ENCODE measurements around the gene AICDA. TPM values are rescaled to one million over a fixed set of nuclear protein-coding genes. Genes with fewer than 3 reads are reported as not detected.
A peak's percentile ranks its signal among the peaks of the same experiment; 100 is the strongest.
"Not testable (repeated sequence)": the region's sequence is repeated elsewhere in the genome, so short reads cannot be mapped to it uniquely, and the experiment has no call there.

AICDA gene
- total RNA-seq, 1 donor from 2014 or later = 0.20 TPM

GRCh38 chr12:8609061-8609570 is 3.5 kb downstream of the AICDA start:
- DNase-seq = peak; percentile 16

DNA sequence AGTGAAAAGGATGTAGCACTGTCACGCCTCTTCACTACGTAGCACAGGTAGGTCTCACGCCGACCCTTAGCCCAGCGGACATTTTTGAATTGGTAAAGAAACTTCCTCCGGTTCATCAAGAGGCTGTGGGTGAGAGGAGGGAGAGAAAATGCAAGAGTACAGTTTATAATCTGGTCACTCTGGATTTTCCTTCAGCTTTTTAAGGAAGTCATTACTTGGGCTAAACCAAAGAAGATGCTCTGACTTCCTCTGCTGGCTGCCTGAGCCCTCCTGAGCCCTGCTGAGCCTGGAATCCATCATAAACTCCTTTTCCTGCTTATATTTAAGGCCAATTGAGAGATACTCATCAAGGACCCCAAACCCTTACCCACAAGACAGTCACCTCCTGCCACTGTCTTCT is 5.8 kb downstream of the AICDA start:
- no peak for DNase-seq

DNA sequence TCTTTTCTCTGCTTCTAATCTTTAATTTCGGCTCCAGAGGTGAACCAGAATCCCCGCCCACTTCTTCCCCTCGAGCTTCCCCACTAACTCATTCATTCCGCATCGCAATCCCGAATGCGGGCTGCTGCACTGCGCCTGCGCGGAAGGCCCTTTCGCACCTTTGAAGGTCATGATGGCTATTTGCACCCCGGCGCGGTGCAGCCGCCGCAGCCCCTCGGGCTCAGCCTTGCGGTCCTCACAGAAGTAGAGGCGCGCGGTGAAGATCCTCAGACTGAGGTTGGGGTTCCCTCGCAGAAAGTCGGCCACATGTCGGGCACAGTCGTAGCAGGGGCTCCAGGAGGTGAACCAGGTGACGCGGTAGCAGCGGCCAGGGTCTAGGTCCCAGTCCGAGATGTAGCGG is 7.6 kb downstream of the AICDA start:
- DNase-seq = no peak

- DNase-seq = no peak
Measured at GRCh38 chr12:8603856-8604255, 8.8 kb downstream of the AICDA start.

DNA sequence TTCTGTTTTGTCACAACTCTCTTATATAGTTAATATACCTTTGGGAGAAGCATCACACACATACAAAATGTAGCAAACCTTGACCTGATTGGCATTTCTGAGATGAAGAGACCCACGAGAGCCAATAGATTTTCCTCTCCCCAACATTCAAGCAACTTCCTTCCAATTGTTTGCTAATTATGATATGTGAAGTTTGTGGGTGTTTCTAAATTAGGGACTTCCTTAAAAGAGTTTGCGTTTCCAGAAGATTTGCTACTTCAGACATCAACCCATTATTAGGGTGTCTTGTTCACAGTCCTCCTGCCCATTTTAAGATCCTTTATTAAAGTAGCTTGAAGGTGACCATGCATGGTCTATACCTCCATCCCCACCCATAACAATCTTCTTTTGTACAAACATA is 9.4 kb downstream of the AICDA start:
- no peak for DNase-seq

DNA sequence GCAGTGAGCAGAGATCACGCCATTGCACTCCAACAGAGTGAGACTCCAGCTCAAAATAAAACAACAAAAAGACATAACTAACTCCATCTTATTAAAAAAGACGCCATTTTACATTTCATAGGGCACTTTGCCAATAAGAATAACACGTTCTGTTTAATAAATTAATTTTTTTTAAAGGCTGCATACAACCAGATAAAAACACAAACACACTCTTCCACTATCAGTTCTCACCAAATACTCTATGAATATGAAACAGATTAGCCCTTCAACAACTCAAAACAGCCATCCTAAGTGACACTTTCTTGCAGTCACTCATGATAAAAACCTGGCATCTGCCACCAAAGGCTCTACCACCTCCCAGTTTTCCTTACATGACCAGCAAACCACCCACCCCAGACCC is 16.1 kb downstream of the AICDA start:
- DNase-seq = no peak

- DNase-seq = no peak
Measured at GRCh38 chr12:8594072-8594471, 18.6 kb downstream of the AICDA start.

DNA sequence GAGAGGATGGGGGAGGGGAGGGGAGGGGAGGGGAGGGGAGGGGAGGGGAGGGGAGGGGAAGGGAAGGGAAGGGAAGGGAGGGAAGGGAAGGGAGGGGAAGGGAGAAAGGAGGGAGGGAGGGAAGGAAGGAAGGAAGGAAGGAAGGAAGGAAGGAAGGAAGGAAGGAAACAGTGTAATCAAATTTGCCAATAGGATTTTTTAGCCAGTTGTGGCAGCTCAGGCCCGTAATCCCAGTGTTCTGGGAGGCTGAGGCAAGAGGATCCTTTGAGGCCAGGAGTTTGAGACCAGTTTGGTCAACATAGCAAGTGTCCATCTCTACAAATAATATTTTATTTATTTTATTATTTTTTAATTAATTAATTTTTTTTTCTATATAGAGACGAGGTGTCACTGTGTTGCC is 19.4 kb downstream of the AICDA start:
- DNase-seq = no peak

DNA sequence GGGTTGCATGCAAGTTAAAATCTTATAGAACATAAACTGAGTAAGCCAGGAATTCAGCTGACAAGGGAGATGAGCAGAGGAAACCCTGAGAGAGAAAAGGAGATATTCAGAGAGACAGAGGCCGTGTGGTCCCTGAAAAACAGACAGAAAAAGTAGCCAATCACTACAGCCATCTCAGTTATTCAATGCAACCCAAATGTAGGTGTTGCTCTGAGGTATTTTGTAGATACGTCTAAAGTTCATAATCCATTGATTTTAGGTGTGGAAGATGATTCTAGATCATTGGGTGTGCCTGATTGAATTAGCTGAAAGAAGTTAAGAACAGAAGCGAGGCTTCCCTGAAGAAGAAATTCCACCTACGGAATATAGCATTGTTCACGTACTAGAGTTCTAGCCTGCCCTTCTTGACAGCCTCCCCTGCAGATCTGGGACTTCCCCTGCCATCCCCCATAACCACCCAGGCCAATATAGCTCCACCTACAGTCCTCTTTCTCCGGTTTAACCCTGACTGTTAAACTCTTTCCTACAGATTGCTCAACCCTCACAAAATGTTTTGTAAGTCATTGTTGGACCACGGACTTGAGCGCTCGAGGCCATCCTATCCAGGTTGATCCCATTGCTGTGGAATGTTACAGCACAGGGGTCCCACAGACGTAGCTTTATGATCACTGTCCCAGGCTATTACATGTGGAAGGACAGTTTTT is 21.7 kb downstream of the AICDA start:
- no peak for DNase-seq

- no peak for DNase-seq
Measured at GRCh38 chr12:8589679-8590078, 23.0 kb downstream of the AICDA start.

DNA sequence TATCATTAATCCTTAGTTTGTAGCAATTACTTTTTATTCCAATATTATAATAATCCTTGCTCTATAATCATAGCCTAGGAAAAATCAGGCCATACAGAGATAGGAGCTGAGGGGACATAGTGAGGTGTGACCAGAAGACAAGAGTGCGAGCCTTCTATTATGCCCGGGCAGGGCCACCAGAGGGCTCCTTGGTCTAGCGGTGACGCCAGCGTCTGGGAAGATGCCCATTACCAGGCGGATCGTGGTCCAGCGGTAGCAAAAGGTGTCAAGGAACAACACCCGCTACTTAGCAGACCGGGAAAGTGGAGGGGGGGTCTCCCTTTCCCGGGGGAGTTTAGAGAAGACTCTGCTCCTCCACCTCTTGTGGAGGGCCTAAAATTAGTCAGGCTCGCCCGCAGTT is 28.2 kb downstream of the AICDA start:
- not testable (repeated sequence) for DNase-seq

DNA sequence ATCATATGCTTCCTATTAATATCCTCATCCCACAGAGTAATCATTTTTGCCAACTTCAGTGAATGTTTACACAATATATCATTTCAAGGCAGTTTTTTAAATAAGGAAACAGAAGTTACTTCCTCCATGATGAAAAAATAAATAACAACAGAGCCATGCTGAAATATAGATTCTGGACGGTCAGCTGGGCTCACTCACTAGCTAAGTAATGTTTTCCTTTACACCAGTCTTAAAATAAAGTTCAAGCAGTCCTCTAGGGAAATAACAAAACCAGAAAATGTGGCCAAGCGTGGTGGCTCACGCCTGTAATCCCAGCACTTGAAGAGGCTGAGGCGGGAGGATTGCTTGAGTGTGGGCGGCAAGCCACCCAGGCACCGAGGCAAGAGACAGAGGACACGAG is 28.7 kb downstream of the AICDA start:
- peak; percentile 47 for DNase-seq

DNA sequence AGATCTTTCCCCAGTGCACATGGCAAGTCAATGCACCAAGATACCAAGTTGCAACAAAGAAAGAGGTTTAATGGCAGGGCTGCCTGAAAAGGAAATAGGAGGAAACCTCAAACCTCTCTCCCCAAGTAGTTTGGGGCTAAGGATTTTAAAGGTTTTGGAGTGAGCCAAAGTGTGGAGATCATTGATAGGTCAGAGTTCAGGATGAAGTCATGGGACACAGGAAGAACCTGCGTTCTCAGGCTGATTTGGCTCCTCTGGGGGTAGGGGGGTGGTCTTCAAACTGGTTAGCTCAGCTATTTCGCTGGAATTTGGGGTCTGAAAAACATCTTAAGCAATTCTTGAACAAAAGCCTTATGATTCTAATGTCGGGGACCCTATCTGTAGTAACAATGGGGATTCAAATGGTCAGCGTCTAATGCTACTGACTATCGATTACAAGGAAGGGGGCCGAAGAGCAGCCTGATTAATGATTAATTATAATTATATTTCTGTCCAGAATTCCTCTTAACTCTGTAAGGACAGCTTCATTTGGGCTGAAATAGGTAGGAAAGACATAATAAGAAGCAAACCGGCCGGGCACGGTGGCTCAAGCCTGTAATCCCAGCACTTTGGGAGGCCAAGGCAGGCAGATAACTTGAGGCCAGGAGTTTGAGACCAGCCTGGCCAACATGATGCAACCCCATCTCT is 31.4 kb downstream of the AICDA start:
- no peak for DNase-seq

- DNase-seq = no peak
Measured at GRCh38 chr12:8577879-8578278, 34.8 kb downstream of the AICDA start.

GRCh38 chr12:8572507-8572906 is 40.2 kb downstream of the AICDA start:
- DNase-seq = no peak

GRCh38 chr12:8566525-8566924 is 46.1 kb downstream of the AICDA start:
- no peak for DNase-seq

- DNase-seq = not testable (repeated sequence)
Measured at GRCh38 chr12:8566052-8566451, 46.6 kb downstream of the AICDA start.

DNA sequence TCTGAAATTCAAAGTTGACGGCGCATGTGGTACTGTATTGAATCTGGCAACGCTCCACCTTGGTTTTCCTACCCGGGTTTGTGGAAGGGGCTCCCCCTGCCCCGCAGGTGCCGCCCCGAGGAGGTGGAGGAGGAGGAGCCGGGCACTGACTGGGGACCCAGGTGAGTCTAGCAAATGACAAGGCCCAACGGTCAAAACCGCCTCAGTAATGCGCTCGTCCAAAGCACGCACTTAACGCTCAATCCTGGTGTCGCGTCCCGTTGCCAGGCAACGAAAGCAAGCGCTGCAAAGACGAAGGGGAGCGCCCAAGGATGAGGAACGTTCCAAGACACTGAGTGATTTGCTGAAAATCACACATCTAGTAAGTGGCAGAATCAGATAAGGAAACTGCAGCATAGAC is 48.0 kb downstream of the AICDA start:
- no peak for DNase-seq

GRCh38 chr12:8563356-8563755 is 49.3 kb downstream of the AICDA start:
- DNase-seq = no peak

DNA sequence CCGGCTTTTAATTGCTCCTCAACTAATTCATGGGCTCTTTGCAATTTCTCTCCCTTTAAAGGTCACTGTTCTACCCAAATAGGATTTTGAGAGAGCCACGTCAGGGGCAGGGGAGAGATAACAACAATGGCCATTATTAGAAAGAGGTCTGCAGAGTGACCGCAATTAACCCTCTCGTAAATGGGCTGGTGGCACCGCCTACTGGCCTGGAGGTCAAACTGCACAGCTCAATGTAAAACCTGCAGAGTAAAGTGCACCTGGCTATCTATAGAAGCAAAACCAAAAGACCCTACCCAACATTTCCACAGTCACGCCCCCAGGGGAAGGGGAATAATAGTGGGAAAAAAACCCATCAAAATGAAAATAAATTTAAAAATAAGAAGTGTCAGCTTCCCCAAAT is 50.3 kb downstream of the AICDA start:
- no peak for DNase-seq

DNA sequence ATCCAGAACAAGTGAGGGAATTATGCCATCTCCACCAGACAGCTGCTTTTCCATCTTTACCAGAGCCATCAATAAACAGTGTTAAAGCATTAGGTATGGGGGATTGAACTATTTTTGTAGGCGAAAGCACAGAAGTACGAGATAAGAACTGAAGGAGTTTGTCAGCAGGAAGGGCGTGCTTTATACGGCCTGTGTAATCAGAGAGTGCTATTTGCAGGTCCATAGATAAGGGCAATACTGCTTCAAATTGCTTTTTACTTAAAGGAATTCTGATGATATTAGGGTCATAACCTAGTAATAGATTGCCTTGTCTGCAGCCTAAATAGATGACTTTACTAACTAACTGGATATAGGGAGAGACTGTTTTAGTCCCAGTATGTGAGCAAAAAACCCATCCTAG is 51.6 kb downstream of the AICDA start:
- no peak for DNase-seq

DNA sequence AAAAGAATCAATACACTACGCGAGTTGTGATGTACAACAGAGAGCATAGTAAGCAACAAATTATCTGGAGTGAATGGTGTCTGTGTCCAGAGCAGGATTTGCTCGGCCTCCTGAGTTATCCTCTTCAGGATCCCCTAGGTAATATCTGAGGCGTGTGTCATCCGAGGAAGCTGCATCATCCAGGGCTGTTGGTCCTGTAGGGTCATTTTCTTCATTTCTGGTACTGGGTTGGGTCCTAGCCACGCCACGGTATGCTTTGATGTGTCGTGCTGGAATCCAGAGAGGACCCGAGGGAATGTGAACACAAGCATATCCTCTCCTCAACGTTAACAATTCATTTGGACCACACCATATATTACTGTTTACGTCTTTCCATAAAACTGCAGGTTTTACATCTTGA is 53.0 kb downstream of the AICDA start:
- DNase-seq = no peak

DNA sequence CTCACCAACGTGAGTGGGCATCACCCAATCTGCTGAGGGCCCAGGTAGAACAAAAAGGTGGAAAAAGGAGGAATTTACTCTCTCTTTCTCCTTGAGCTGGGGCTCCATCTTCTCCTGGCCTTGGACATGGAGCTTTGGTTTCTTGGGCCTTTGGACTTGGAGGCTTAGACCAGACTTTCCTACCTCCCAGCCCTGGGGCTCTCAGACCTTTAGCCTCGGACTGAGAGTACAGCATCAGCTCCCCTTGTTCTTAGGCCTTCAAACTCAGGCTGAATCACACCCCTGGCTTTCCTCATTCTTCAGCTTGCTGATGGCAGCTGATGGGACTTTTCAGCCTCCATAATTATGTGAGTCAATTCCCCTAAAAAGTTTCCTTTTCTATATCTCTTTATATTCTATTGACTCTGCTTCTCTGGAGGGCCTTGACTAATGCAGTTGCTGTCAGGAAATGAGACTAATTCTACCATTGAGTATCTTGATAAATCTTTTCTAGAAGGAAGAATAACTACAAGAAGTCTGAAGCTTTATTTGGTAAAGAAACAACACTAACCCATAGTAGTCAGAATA is 56.0 kb downstream of the AICDA start:
- DNase-seq = no peak

Data from skin of body (tissue), 2 donors.